Activated CD8-positive, alpha-beta T cell treated with anti-CD3 and anti-CD28 coated beads for 36 hours (primary cell): ENCODE measurements around the gene PTGES3. TPM values are rescaled to one million over a fixed set of nuclear protein-coding genes. Genes with fewer than 3 reads are reported as not detected.

ENCODE experiments used
- ATAC-seq: fragments of 200-7000 bp; cut with Tn5 transposase; one replicate; pipeline ENCODE4 v1.10.0; 2021; ENCODE audit warnings: mild to moderate bottlenecking, moderate library complexity
- CTCF ChIA-PET: fragments of 350-600 bp; sonication (Branson Sonifier 250); formaldehyde crosslinking; loops from one replicate; lab custom pipeline; 2021; ENCODE audit warnings: antibody characterized with exemption; lab: Charles Lee
- POLR2A ChIA-PET: fragments of 350-600 bp; sonication (Branson Sonifier 250); formaldehyde crosslinking; loops from one replicate; lab custom pipeline; 2021; ENCODE audit warnings: antibody characterized with exemption; lab: Charles Lee
- DNase-seq: peaks from one replicate; pipeline ENCODE4 v3.0.0-alpha.2; 2020
- H3K27ac Mint-ChIP-seq: one replicate; pipeline ENCODE4 v1.8.0; 2021; ENCODE audit warnings: mild to moderate bottlenecking, mixed read lengths
- H3K27me3 Mint-ChIP-seq: one replicate; pipeline ENCODE4 v1.8.0; 2021; ENCODE audit warnings: mixed read lengths
- H3K36me3 Mint-ChIP-seq: one replicate; pipeline ENCODE4 v1.8.0; 2021; ENCODE audit warnings: low read depth, mixed read lengths
- H3K4me1 Mint-ChIP-seq: one replicate; pipeline ENCODE4 v1.8.0; 2021; ENCODE audit warnings: low read depth, mixed read lengths
- H3K4me3 Mint-ChIP-seq: one replicate; pipeline ENCODE4 v1.8.0; 2021; ENCODE audit warnings: mild to moderate bottlenecking, moderate library complexity, mixed read lengths
- H3K9me3 Mint-ChIP-seq: one replicate; pipeline ENCODE4 v1.8.0; 2021; ENCODE audit warnings: mixed read lengths
- CTCF ChIP-seq: fragments of 200-600 bp; IDR thresholded peaks from one replicate; pipeline ENCODE4 v1.8.0; 2022; ENCODE audit warnings: antibody characterized with exemption, mild to moderate bottlenecking
- intact Hi-C: fragments of 100-400 bp; cut with micrococcal nuclease; formaldehyde crosslinking; loops from one replicate; pipeline ENCODE4 v1.10.0; 2022
- total RNA-seq, 2 experiments: library from RNA; stranded (reverse); gene quantifications; one replicate each; pipeline ENCODE4 v1.2.3, GENCODE V29; 2021

The PTGES3 gene
- total RNA-seq, 2 experiments from 2014 or later = 381 to 406 TPM

- H3K4me3 Mint-ChIP-seq = peak overlapping the region; percentile 96
- peak overlapping the region; percentile 98 for H3K27ac Mint-ChIP-seq
- H3K36me3 Mint-ChIP-seq = peaks cover 38% of the 10 kb centered on the region
- peaks cover 2% of the 10 kb centered on the region for H3K9me3 Mint-ChIP-seq
- no peak for TF ChIP-seq CTCF
- peaks cover 11% of the 10 kb centered on the region for H3K4me1 Mint-ChIP-seq
- H3K27me3 Mint-ChIP-seq = no peaks in the 10 kb centered on the region
- CTCF ChIA-PET = interaction anchor here (1.2 to 2.1 kb wide), 6 partner anchors 10 to 377 kb away, joined by 3 to 7 read pairs (median 4); partner anchors contain the start of gene NACA
- intact Hi-C loops = loop anchor here (5.0 to 10.0 kb wide), 3 partner anchors 34 to 376 kb away; no protein-coding TSS in a partner anchor
- DNase-seq (no peak), ATAC-seq (no peak)
- POLR2A ChIA-PET = interaction anchor here (0.9 to 6.9 kb wide), 17 partner anchors 10 to 59 kb away, joined by 3 to 74 read pairs (median 7); partner anchors contain the start of genes ATP5F1B and BAZ2A
These were observed 694 bp upstream of the PTGES3 start for GRCh38 chr12:56688846-56689109.

GRCh38 chr12:56687223-56688128 lies 608 bp downstream of the PTGES3 start:
- H3K4me1 Mint-ChIP-seq = peaks cover 18% of the 10 kb centered on the region
- H3K27me3 Mint-ChIP-seq = no peaks in the 10 kb centered on the region
- POLR2A ChIA-PET = interaction anchor here (0.7 to 6.9 kb wide), 15 partner anchors 11 to 393 kb away, joined by 3 to 74 read pairs (median 12); partner anchors contain the start of genes ATP5F1B, BAZ2A and NACA
- H3K9me3 Mint-ChIP-seq = peaks cover 2% of the 10 kb centered on the region
- CTCF ChIA-PET = interaction anchor here (0.9 to 2.1 kb wide), 6 partner anchors 9 to 174 kb away, joined by 3 to 7 read pairs (median 4); no protein-coding TSS in a partner anchor
- ATAC-seq (peak; percentile 0), DNase-seq (peak; percentile 61)
- peak overlapping the region; percentile 98 for H3K27ac Mint-ChIP-seq
- TF ChIP-seq CTCF = no peak
- peak overlapping the region; percentile 96 for H3K4me3 Mint-ChIP-seq
- peaks cover 43% of the 10 kb centered on the region for H3K36me3 Mint-ChIP-seq
- intact Hi-C loops = loop anchor here (5.0 to 10.0 kb wide), 3 partner anchors 35 to 377 kb away; no protein-coding TSS in a partner anchor

- ATAC-seq = no peak
- Mint-ChIP-seq H3K27me3 (no peaks in the 10 kb centered on the region), H3K27ac (peak overlapping the region; percentile 98), H3K9me3 (peaks cover 2% of the 10 kb centered on the region), H3K36me3 (peaks cover 62% of the 10 kb centered on the region), H3K4me3 (peak overlapping the region; percentile 96), H3K4me1 (peaks cover 33% of the 10 kb centered on the region)
- intact Hi-C loops = loop anchor here (5.0 to 10.0 kb wide), 3 partner anchors 37 to 380 kb away; no protein-coding TSS in a partner anchor
- ChIA-PET CTCF (interaction anchor here (0.6 to 2.7 kb wide), 10 partner anchors 14 to 428 kb away, joined by 3 to 16 read pairs (median 4); no protein-coding TSS in a partner anchor), POLR2A (interaction anchor here (0.6 to 6.9 kb wide), 12 partner anchors 10 to 568 kb away, joined by 3 to 74 read pairs (median 8); partner anchors contain the start of genes ATP5F1B, NACA and PRIM1)
- TF ChIP-seq CTCF = no peak
- no peak for DNase-seq
These were observed 3.2 kb downstream of the PTGES3 start for GRCh38 chr12:56684745-56685359.

GRCh38 chr12:56682323-56682722 lies 5.8 kb downstream of the PTGES3 start:
- peaks cover 72% of the 10 kb centered on the region for H3K36me3 Mint-ChIP-seq
- no peak for ATAC-seq
- DNase-seq = no peak
- peak overlapping the region; percentile 82 for H3K27ac Mint-ChIP-seq
- H3K9me3 Mint-ChIP-seq = peaks cover 2% of the 10 kb centered on the region
- intact Hi-C loops = loop anchor here (10.0 kb wide), 1 partner anchor 382 kb away; no protein-coding TSS in a partner anchor
- peaks cover 56% of the 10 kb centered on the region for H3K4me1 Mint-ChIP-seq
- CTCF ChIA-PET = interaction anchor here (1.0 kb wide), 1 partner anchor 9 kb away, joined by 3 read pairs; no protein-coding TSS in a partner anchor
- peak overlapping the region; percentile 96 for H3K4me3 Mint-ChIP-seq
- no peak for TF ChIP-seq CTCF
- H3K27me3 Mint-ChIP-seq = no peaks in the 10 kb centered on the region
- POLR2A ChIA-PET = interaction anchor here (0.8 to 4.9 kb wide), 10 partner anchors 18 to 429 kb away, joined by 3 to 45 read pairs (median 4); partner anchors contain the start of genes ATP5F1B and STAT6
